GM21619 (cell line): Measurements from ENCODE around the gene TRH.
"Not testable (repeated sequence)": the region's sequence is repeated elsewhere in the genome, so short reads cannot be mapped to it uniquely, and the experiment has no call there.

Experiments used
- ATAC-seq: cut with Tn5 transposase; IDR thresholded peaks from one replicate; pipeline ENCODE4 v1.9.1; 2021; ENCODE audit not compliant: unreplicated experiment

Gene TRH

GRCh38 chr3:130002666-130003598 is 28.4 kb downstream of the TRH start:
- not testable (repeated sequence) for ATAC-seq

GRCh38 chr3:130010556-130010955 is 36.0 kb downstream of the TRH start:
- ATAC-seq = no peak

- not testable (repeated sequence) for ATAC-seq
Measured at GRCh38 chr3:130012108-130012507, 37.6 kb downstream of the TRH start.

- ATAC-seq = not testable (repeated sequence)
Measured at GRCh38 chr3:130013246-130013645, 38.7 kb downstream of the TRH start.

GRCh38 chr3:130014526-130014925 is 40.0 kb downstream of the TRH start:
- no peak for ATAC-seq

GRCh38 chr3:130017661-130018060 is 43.1 kb downstream of the TRH start:
- ATAC-seq = not testable (repeated sequence)

GRCh38 chr3:130026146-130026829 is 51.8 kb downstream of the TRH start:
- ATAC-seq = not testable (repeated sequence)

GRCh38 chr3:130027437-130027836 is 52.9 kb downstream of the TRH start:
- not testable (repeated sequence) for ATAC-seq
